ENCODE data around the gene RASL11B.

DNA sequence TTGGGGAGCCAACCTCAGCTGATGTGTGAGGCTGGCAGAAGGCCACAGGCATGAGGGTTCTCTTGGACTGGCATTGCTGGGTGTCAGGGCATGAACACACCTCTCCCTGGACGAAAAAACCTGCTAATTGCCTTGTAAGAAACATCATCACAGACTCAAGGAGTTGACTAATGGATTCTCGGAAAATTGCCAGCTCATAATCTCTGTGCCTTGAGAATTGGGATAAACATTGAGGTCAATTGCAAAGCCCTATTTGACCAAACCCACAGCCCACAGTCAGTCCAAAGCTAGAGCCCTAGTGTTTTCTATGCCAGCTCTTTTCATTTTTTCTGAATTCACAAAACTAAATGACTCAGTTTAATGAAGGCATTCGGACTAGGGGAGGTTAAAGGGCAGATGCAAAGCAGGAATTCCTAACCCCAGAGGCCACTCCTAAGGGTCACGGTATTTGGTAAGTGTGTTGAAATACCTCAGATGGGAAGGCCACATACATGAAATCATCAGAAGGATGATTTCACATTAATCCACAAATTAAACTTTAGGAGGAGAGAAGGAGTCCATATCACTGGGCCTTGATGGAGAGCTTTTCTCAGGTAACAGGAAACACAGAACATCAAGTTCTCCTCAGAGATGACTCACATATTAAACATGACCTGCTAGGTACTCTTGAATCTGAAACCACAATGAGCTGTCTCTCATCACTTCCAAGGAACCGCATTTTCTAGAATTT, 39.0 kb upstream of the RASL11B start:
- TF ChIP-seq POLR2A (IDR thresholded peaks at IDR 0.05), result no peak
- TF ChIP-seq, protein P1, sequence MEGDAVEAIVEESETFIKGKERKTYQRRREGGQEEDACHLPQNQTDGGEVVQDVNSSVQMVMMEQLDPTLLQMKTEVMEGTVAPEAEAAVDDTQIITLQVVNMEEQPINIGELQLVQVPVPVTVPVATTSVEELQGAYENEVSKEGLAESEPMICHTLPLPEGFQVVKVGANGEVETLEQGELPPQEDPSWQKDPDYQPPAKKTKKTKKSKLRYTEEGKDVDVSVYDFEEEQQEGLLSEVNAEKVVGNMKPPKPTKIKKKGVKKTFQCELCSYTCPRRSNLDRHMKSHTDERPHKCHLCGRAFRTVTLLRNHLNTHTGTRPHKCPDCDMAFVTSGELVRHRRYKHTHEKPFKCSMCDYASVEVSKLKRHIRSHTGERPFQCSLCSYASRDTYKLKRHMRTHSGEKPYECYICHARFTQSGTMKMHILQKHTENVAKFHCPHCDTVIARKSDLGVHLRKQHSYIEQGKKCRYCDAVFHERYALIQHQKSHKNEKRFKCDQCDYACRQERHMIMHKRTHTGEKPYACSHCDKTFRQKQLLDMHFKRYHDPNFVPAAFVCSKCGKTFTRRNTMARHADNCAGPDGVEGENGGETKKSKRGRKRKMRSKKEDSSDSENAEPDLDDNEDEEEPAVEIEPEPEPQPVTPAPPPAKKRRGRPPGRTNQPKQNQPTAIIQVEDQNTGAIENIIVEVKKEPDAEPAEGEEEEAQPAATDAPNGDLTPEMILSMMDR (IDR thresholded peaks at IDR 0.05), result no peak

All from Peyer's patch (tissue), 4 donors.